Pancreas (tissue), 10 donors: ENCODE results near the gene RMND1. TPM values are rescaled to one million over a fixed set of nuclear protein-coding genes. Genes with fewer than 3 reads are reported as not detected.
"Not testable (repeated sequence)": the region's sequence is repeated elsewhere in the genome, so short reads cannot be mapped to it uniquely, and the experiment has no call there.

ENCODE experiments used
- ATAC-seq, 4 donors: fragments of 200-7000 bp; cut with Tn5 transposase; one replicate each; pipeline versions ENCODE4 v1.8.0 to v1.9.1; 2020; ENCODE audit warnings: mild to moderate bottlenecking in 4 of 4, moderate library complexity in 4 of 4
- DNase-seq, 6 donors: peaks; one replicate each; pipeline ENCODE4 v3.0.0-alpha.2; 2020
- FAIRE-seq: peaks from 2 replicates; lab custom pipeline; 2012; peaks lifted over from hg19 to GRCh38; lab: Jason Lieb, UNC
- H3K27ac ChIP-seq, 4 donors: fragments of 200-600 bp; sonication (generic); 1 replicate in 3 of 4; 2 replicates in 1 of 4; pipeline versions ENCODE4 v1.5.0 to v1.8.0; 2020
- H3K27me3 ChIP-seq, 4 donors: fragments of 200-600 bp; one replicate each; pipeline ENCODE4 v1.8.0; 2021
- H3K36me3 ChIP-seq, 3 donors: fragments of 200-600 bp; sonication (generic) in 1 of 3; one replicate each; pipeline versions ENCODE4 v1.5.0 to v1.8.0; 2020 to 2021
- H3K4me1 ChIP-seq, 3 donors: fragments of 200-600 bp; one replicate each; pipeline ENCODE4 v1.8.0; 2021
- H3K4me3 ChIP-seq, 4 donors: fragments of 200-600 bp; sonication (generic) in 2 of 4; one replicate each; pipeline versions ENCODE4 v1.5.0 to v1.8.0; 2020 to 2021
- H3K9me3 ChIP-seq, 4 donors: fragments of 200-600 bp; one replicate each; pipeline ENCODE4 v1.8.0; 2021
- WGBS, 2 donors: extraction: QIAGEN DNeasy Blood & Tissue Kit; methylation state at CpG; one replicate each; pipeline ENCODE4 v1.1.7; 2013; 5-methylcytosine and 5-hydroxymethylcytosine counted together
- intact Hi-C, 3 donors: fragments of 100-400 bp; cut with DNase I; formaldehyde crosslinking; loops; one replicate each; pipeline versions ENCODE4 v1.11.1 to v1.14.2; 2022
- polyA plus RNA-seq, 2 donors: library from polyadenylated mRNA; stranded (reverse); fragments of 200-250 nt; gene quantifications; one replicate each; pipeline ENCODE4 v1.2.3, GENCODE V29; 2013
- total RNA-seq, 6 donors: library from RNA; stranded (reverse); fragmentation: NEBNext Ultra II Directional in 4 of 6; extraction: Animal tissue kit (Norgen Biotek cat#: 25700) in 4 of 6; gene quantifications; one replicate each; pipeline versions ENCODE4 v1.2.1 to v1.2.4, GENCODE V29; 2021 to 2023
- TF ChIP-seq, protein P1 (sequence below), 4 donors: fragments of 200-600 bp; sonication (generic) in 3 of 4; IDR thresholded peaks; one replicate each; pipeline versions ENCODE4 v1.5.0 to v1.8.0; 2021; ENCODE audit warnings: antibody characterized with exemption in 4 of 4
- donor health status: healthy with polysubstance abuse.
- donor health status: DM: no; HTN: no; CAD: no; lungs with moderate emphysema.
- donor health status: DM: no; HTN: no; CAD: no.
- donor health status: control.
- donor health status: control.
- donor health status: Bipolar disorder and iron deficiency.
- donor health status: DM: yes; HTN: yes; CAD: no.
- donor health status: DM: no; HTN: no; CAD: no.
- donor health status: DM: no; HTN: no; CAD: no.
- donor health status: DM: yes; HTN: yes; CAD: no.

Gene RMND1
- total and polyA plus RNA-seq, 8 donors, result 6.4 to 13.5 (median 7.7) TPM

DNA sequence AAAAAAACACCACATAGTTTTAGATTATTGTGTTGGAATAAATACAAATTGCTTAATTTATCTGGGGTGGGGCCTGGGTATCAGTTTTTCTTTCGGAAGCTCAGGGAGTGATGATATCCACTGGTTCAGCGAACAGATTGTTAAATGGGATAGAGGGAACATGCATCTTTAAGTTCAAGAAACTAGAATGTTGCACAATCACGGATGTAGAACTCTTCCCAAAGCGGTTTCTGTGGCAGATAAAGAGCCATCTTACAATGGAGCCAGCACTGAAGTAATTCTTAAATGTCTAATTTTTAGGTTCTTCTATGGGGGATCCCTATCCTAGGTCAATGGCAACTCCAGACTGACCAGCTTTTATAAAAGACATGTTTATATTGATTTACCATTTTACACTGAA is 9.7 kb upstream of the RMND1 start:
- Histone ChIP-seq H3K4me1 (no peaks in the 10 kb centered on the region), H3K9me3 (no peaks in the 10 kb centered on the region), H3K27me3 (no peaks in the 10 kb centered on the region), H3K27ac (no peak overlapping the region), H3K36me3 (peaks cover 0 to 28% (median 0%) of the 10 kb centered on the region in 3 donors), H3K4me3 (no peak overlapping the region)
- intact Hi-C loops, result no loop called here
- TF ChIP-seq, protein P1, sequence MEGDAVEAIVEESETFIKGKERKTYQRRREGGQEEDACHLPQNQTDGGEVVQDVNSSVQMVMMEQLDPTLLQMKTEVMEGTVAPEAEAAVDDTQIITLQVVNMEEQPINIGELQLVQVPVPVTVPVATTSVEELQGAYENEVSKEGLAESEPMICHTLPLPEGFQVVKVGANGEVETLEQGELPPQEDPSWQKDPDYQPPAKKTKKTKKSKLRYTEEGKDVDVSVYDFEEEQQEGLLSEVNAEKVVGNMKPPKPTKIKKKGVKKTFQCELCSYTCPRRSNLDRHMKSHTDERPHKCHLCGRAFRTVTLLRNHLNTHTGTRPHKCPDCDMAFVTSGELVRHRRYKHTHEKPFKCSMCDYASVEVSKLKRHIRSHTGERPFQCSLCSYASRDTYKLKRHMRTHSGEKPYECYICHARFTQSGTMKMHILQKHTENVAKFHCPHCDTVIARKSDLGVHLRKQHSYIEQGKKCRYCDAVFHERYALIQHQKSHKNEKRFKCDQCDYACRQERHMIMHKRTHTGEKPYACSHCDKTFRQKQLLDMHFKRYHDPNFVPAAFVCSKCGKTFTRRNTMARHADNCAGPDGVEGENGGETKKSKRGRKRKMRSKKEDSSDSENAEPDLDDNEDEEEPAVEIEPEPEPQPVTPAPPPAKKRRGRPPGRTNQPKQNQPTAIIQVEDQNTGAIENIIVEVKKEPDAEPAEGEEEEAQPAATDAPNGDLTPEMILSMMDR (IDR thresholded peaks at IDR 0.05), result no peak
- FAIRE-seq (no peak), DNase-seq (no peak), ATAC-seq (no peak)
- WGBS, 2 donors, result 91 to 92% methylated on average over 4 of the region's 4 CpGs

DNA sequence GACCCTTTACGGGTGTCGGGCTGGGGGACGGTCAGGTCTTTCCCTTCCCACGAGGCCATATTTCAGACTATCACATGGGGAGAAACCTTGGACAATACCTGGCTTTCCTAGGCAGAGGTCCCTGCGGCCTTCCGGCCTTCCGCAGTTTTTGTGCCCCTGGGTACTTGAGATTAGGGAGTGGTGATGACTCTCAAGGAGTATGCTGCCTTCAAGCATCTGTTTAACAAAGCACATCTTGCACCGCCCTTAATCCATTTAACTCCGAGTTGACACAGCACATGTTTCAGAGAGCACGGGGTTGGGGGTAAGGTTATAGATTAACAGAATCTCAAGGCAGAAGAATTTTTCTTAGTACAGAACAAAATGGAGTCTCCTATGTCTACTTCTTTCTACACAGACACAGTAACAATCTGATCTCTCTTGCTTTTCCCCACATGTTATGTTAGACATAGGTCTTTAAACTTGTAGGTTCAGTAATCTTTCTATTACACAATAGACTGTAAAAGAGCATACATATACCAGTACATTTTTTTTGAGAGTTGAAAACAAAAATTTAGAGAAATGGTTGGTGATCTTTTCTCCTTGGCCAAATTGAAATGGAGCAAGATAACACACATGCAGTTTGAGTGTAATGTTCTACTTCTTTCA is 3.9 kb upstream of the RMND1 start:
- H3K27ac ChIP-seq, H3K27me3 ChIP-seq, FAIRE-seq, DNase-seq, ATAC-seq, H3K9me3 ChIP-seq, intact Hi-C loops, H3K4me3 ChIP-seq: not testable (repeated sequence)
- 42 to 51% methylated on average over 6 to 7 of the region's 10 CpGs for WGBS, 2 donors
- Histone ChIP-seq H3K36me3 (peaks cover 0 to 24% (median 0%) of the 10 kb centered on the region in 3 donors), H3K4me1 (peaks cover 6 to 19% (median 15%) of the 10 kb centered on the region in 3 donors)

DNA sequence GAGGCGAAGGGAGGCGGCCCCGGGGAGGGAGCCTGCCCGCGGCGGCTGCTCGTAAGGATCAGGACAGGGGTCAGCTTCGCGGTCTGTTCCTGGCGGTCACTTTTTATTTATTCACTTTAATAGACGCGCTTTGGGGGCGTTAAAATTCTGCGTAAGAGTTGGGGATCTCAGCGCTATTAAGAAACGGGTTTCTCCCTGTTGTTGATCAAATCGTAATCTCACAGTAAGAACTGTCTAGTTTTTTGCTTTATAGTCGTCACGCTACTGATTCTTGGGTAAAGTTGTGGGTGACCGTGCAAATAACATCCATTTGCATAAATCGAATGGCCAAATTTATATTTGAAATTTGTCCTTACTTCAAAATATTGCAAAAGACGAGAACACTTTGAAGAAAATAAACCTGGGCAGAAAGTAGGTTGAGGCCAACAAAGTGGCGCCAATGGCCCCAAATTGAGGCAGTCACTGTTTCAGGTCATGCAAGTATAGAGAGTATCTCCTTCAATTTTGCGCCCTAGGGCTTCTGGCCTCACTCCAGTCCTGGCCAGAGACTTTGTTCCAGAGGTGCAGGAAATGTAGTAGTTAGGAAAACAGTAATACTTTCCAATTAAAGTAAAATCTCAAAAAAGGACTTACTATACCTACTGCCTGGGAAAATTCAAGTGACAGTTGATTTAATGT is 963 bp upstream of the RMND1 start:
- intact Hi-C loops, result no loop called here
- TF ChIP-seq, protein P1 (IDR thresholded peaks at IDR 0.05), result no peak
- Histone ChIP-seq H3K4me3 (peak overlapping the region; percentile 57 to 81 (median 74)), H3K9me3 (no peaks in the 10 kb centered on the region), H3K36me3 (no peaks in the 10 kb centered on the region), H3K27me3 (no peaks in the 10 kb centered on the region), H3K4me1 (peaks cover 6 to 19% (median 15%) of the 10 kb centered on the region in 3 donors), H3K27ac (peak overlapping the region; percentile 59 to 95 (median 84))
- DNase-seq (peak in 4 of 6 donors; percentile 18 to 38 (median 31)), FAIRE-seq (no peak), ATAC-seq (peak in 3 of 4 donors; percentile 7 to 31 (median 14))
- WGBS, 2 donors, result 0% methylated on average over 24 of the region's 24 CpGs

DNA sequence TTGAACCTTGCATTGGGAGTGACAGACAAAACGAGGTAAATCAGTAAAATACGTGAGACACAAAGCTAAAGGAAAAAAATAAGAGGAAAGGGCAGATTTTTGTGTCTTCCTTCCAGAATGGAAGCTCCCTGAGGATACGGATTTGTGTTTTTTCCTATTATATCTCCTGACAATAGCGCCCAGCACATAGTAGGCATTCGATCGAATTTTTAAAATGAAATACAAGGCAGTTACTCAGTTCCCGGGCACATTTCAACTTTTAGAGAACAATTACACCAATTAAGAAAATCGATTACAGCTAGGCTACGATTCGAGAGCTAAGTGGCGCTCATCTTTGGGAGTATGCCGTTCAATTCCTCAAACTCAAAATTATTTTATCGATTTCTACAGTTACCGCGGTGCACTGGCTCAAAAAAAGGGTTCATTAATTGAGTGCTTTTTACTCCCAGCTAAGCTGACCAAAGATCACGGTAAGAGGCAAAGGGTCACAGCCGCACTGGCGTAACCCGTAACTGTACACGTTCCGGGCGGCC is 443 bp downstream of the RMND1 start:
- Histone ChIP-seq H3K36me3 (no peaks in the 10 kb centered on the region), H3K4me3 (peak overlapping the region; percentile 40 to 76 (median 50)), H3K27me3 (no peaks in the 10 kb centered on the region), H3K27ac (peak overlapping the region in 3 of 4 donors; percentile 13 to 95 (median 84)), H3K9me3 (no peaks in the 10 kb centered on the region), H3K4me1 (peaks cover 6 to 22% (median 15%) of the 10 kb centered on the region in 3 donors)
- TF ChIP-seq, protein P1 (IDR thresholded peaks at IDR 0.05), result no peak
- WGBS, 2 donors, result 1 to 2% methylated on average over 22 of the region's 22 CpGs
- ATAC-seq, result no peak
- intact Hi-C loops, result no loop called here
- no peak for DNase-seq
- FAIRE-seq, result no peak

DNA sequence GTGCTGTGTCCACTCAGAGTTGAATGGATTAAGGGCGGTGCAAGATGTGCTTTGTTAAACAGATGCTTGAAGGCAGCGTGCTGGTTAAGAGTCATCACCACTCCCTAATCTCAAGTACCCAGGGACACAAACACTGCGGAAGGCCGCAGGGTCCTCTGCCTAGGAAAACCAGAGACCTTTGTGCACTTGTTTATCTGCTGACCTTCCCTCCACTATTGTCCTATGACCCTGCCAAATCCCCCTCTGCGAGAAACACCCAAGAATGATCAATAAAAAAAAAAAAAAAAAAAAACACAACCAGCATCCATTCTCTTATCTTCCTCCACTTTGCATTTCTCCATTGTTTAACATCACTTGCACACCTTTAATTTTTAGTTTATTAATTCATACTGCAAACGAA is 998 bp downstream of the RMND1 start:
- H3K27ac ChIP-seq, H3K36me3 ChIP-seq, intact Hi-C loops, DNase-seq, H3K27me3 ChIP-seq, ATAC-seq, H3K9me3 ChIP-seq, FAIRE-seq: not testable (repeated sequence)
- peaks cover 6 to 28% (median 15%) of the 10 kb centered on the region in 3 donors for H3K4me1 ChIP-seq
- 34 to 64% methylated on average over 6 of the region's 6 CpGs for WGBS, 2 donors
- H3K4me3 ChIP-seq, result peak overlapping the region in 1 of 4 donors; percentile 76
